ENCODE measurements around the gene CCDC33. TPM values are rescaled to one million over a fixed set of nuclear protein-coding genes. Genes with fewer than 3 reads are reported as not detected.

The CCDC33 gene
- polyA plus RNA-seq, 1 donor: not detected

- DNase-seq: no peak
Observed at GRCh38 chr15:74208901-74209559, 27.1 kb upstream of the CCDC33 start.

- no peak for DNase-seq
Observed at GRCh38 chr15:74209560-74209958, 26.6 kb upstream of the CCDC33 start.

GRCh38 chr15:74209997-74210671 is 26.0 kb upstream of the CCDC33 start:
- DNase-seq: no peak

GRCh38 chr15:74210729-74211128 is 25.4 kb upstream of the CCDC33 start:
- DNase-seq: no peak

- no peak for DNase-seq
Observed at GRCh38 chr15:74211656-74212055, 24.5 kb upstream of the CCDC33 start.

GRCh38 chr15:74212494-74212893 is 23.6 kb upstream of the CCDC33 start:
- DNase-seq: no peak

- DNase-seq: no peak
Observed at GRCh38 chr15:74213858-74214284, 22.3 kb upstream of the CCDC33 start.

GRCh38 chr15:74214324-74215021 is 21.7 kb upstream of the CCDC33 start:
- DNase-seq: no peak

GRCh38 chr15:74215958-74216357 is 20.2 kb upstream of the CCDC33 start:
- DNase-seq: no peak

- DNase-seq: no peak
Observed at GRCh38 chr15:74216949-74217348, 19.2 kb upstream of the CCDC33 start.

GRCh38 chr15:74217907-74218885 is 17.9 kb upstream of the CCDC33 start:
- DNase-seq: no peak

GRCh38 chr15:74220475-74221248 is 15.5 kb upstream of the CCDC33 start:
- no peak for DNase-seq

- DNase-seq: no peak
Observed at GRCh38 chr15:74221399-74222239, 14.5 kb upstream of the CCDC33 start.

- no peak for DNase-seq
Observed at GRCh38 chr15:74222240-74223119, 13.6 kb upstream of the CCDC33 start.

- no peak for DNase-seq
Observed at GRCh38 chr15:74225928-74226327, 10.2 kb upstream of the CCDC33 start.

GRCh38 chr15:74226761-74227540 is 9.2 kb upstream of the CCDC33 start:
- DNase-seq: no peak

- no peak for DNase-seq
Observed at GRCh38 chr15:74227968-74228722, 8.0 kb upstream of the CCDC33 start.

GRCh38 chr15:74228723-74229081 is 7.4 kb upstream of the CCDC33 start:
- no peak for DNase-seq
